Activated CD8-positive, alpha-beta memory T cell treated with anti-CD3 and anti-CD28 coated beads, Interleukin-2, amount 50 U/mL, for 1 hour (primary cell): ENCODE measurements around the gene USP31.

Source experiments
- DNase-seq: peaks from one replicate; pipeline ENCODE4 v3.0.0-alpha.2; 2020; ENCODE audit errors: extremely low read depth

The USP31 gene

DNA sequence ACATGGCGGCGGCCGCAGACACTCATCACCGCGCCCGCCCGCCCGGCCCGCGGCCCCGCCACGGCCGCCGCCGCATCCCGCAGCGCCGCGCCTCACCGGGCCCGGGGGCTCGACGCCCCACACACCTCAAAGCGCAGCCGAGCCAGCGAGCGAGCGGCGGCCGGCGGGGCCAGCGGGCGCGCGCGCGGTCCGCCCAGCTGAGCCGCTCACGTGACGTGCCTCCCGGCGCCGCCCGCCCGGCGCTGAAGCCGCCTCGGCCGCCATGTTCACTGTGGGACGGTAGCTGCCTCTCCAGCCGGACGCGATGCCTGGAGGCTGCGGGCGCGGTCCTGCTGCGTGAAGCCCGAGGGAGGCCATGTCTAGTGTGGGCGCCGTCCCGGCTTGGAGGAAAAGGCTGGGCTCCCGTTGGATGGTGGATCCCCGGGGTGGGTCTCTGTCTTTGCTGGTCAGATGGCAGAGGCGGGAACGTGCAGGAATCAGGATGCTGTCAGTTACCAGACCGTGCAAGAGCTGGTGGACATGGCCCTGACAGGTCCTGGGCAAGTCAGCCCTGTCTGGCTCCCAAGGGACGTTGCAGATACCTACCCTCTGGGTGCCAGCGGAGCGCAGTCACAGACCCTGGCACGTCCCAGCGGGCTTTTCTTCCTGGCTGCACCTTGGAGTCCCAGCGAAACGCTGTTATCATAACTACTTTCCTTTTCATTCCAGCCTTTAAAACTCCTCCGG lies at the start of gene USP31:
USP31 (minus strand) TSS at position 186 of the 726 bp plus-strand sequence; CDS start at position 4, 182 bp downstream.
- peak; percentile 63 for DNase-seq

GRCh38 chr16:23196539-23196938 lies 47.3 kb upstream of the USP31 start:
- no peak for DNase-seq

DNA sequence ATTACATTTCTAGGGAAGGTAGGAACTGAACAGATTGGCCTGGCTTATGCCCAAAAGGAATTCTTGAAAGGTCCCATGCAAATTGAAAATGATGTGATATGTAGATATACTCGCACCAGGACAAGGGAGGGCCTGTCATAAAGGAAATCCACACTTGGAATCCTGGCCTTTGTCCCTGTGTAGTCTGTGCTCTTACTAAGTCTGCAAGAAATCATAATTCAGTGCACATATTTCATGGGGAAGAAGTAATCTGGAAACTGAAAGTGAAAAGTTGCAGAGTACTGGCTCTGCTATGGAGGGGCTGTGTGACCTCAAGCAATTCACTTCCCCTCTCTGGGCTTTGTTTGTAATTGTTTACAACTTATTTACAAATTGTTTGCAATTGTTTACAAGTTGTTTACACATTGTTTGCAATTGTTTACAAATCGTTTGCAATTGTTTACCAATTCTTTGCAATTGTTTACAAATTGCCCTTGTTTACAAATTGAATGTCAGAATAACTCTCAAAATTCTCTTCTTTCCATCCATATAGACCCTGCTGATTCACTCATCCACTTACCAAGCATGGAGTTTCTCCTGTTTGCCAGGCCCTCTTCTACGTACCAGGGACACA lies 46.2 kb upstream of the USP31 start:
- no peak for DNase-seq

DNA sequence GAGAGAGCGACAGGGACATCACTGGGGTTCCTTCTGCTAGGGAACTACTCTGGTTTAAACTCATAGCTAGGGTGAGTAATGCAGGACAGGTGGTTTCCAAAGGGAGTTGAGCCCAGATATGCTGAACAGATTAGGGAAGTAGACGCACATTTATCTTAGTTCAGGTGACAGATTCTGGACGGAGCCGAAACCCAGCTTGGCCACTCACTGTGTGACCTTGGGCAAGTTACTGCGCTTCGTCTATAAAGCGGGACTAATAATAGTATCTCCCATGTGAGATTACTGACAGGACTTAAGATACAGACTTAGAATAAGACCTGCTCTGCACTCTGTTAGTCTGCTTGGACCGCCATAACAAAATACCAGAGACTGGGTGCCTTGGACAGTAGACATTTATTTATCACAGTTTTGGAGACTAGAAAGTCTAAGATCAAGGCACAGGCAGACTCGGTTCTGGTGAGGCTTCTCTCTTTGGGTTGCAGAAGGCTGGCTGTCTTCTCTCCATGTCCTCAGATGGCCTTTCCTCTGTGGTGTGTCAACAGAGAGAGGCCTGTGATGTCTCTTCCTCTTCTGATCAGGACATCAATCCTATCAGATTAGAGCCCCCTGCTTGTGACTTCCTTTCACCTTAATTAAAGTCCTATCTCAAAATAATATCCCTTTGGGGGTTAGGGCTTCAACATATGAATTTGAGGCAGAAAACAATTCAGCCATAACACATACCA lies 45.4 kb upstream of the USP31 start:
- no peak for DNase-seq

- DNase-seq, result no peak
Observed at GRCh38 chr16:23188911-23189310, 39.7 kb upstream of the USP31 start.

GRCh38 chr16:23187341-23187740 lies 38.1 kb upstream of the USP31 start:
- DNase-seq, result no peak

DNA sequence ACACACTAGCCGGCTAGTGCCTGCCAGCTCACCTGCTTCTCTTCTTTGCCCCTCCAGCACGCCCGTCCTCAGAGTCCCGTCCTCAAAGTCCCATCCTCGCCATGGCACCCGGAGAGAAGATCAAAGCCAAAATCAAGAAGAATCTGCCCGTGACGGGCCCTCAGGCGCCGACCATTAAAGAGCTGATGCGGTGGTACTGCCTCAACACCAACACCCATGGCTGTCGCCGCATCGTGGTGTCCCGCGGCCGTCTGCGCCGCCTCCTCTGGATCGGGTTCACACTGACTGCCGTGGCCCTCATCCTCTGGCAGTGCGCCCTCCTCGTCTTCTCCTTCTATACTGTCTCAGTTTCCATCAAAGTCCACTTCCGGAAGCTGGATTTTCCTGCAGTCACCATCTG lies 36.9 kb upstream of the USP31 start:
- DNase-seq, result no peak

DNA sequence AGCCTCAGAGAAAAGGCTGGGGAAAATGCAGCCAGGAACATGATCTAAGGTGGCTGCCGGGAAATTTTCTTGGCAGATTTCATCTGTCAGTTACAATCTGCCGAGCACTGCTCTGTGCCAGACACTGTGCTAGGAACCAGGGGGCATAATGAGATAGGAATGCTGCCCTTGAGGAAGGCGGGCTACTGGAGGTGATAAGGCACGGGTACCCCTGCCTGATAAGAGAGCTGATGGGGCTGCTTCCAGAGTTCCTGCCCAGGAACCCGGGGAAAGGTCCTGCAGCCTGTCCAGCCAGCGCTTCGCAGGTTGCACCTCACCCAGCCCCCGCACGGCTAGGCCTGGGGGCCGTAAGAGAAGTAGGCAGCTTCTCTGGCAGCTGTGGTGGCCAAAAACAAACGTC lies 36.4 kb upstream of the USP31 start:
- DNase-seq, result no peak

GRCh38 chr16:23183543-23183862 lies 34.3 kb upstream of the USP31 start:
- DNase-seq, result no peak

DNA sequence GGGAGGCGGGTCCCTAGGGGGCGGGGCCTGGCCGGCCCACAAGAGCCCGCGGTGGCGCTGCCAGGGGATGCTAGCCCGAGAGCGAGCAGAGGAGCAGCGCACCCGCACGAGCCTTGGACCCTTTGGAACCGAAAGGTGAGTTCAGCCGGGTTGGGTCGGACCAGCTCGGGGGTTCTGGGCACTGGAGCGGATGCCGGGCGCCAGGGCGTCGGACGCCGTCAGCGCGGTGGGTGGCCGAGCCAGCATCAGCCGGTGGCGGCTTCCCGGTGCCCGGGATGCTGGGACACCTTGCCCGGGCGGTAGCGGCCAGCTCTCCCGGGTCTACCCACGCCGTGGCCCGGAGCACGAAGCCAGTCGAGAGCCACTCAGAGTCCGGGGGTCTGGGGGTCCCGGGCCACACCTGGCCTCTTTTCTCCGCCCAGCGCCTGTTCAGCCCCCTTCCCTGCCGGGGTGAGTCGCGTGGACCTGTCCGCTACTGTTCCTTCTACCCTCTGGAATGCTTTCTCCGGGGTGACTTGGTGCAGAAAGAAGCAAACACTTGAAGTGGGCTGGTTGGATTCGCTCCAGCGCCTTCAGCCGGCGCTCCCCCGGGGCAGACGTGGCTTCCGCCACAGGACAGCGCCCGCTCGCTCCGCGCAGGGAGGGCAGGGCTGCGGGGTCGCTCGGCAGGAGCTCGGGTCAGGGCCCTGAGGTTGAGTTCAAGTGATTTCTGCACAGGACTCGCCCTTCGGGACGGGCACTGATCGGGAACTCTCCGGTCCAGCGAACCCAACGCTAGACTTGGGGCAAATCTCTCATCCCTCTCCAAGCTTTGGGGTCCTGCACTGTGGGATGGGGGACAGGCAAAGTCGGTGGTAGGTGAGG lies 33.7 kb upstream of the USP31 start, which contains the start of gene SCNN1G:
SCNN1G (plus strand) TSS at position 67 of the 864 bp plus-strand sequence. CDS start 3,527 bp downstream, outside the sequence.
- DNase-seq, result no peak

- peak; percentile 11 for DNase-seq
Observed at GRCh38 chr16:23182206-23182678, 33.0 kb upstream of the USP31 start.

DNA sequence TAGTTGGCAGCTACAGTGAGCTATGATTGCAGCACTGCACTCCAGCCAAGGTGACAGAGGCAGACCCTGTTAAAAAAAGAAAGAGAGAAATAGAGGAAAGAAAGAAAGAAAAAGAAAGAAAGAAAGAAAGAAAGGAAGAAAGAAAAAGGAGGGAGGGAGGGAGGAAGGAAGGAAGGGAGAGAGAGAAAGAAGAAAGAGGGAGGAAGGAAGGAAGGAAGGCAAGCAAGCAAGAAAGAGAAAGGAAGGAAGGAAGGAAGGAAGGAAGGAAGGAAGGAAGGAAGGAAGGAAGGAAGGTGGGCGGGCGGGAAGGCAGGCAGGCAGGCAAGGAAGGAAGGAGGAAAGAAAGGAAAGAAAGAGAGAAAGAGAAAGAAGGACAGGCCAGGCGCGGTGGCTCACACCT lies 32.3 kb upstream of the USP31 start:
- no peak for DNase-seq

DNA sequence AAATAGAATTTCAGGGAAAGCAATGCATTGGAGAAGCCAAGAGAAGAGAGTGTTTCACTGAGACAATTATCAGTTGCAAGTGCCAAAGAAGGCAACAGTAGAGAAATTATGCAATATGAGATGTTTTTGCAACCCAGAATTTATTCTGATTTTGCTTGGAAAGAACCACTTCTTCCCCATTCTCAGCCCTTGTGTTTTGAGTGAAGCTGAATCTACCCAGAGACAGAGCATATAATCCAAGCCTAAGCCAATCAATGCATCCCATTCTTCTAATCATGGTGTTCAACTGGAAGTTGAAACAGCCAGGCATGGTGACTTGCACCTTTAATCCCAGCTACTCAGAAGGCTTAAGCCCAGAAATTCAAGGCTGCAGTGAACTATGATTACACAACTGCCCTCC lies 26.4 kb upstream of the USP31 start:
- no peak for DNase-seq

DNA sequence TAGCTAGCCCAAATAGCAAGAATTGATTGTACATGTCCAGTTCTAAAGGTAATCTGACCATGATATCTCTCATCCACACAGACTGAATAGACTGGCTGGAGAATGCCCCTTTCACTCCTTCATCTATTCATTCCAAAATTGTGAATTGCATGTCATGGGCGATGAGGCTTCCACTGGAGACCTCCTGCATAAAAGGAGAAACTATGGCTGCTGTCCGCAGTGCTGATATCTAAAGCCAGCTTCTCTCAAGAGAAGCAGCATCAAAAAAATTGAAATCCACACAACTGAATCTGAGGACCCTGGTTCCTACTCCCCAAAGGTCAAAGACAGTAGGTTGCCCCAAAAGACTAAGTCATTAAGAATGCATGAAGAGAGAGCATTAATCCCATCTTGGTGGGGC lies 25.4 kb upstream of the USP31 start:
- DNase-seq, result no peak

DNA sequence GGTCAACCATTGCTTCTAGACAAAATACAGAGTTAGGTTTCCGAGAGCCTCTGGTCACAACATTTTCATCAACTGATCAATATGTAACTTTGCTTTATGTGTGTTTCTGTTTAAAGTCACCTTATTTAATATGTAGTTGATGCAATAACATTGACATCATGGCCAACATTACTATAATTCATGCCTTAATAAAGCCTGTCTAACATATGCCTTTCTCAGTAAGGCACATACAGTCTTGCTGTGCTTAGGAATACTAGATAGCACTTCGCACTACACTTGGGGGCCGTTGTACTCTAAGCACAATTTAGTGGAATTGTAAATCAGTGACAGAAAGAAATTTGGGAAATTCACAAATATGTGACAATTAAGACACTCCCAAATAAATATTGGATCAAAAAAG lies 23.7 kb upstream of the USP31 start:
- no peak for DNase-seq

DNA sequence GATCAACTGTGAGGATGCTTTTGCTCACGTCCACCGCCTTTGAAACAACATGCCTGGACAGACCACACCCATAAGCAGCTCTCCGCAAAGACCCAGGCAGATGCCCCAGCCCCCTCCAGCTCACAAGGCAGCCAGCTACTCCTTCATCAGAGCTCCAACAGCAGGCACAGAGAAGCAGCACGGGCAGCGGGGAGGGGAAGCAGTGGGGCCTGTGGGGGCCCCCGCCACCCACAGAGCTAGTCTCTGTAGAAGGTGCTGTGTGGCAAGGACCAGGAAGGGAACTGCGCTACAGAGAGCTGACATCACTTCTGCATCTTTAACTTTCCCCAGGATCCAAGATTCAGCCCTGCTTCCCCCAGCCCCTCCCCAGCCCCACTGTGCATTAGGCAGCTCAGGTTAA lies 23.3 kb upstream of the USP31 start:
- DNase-seq, result no peak

DNA sequence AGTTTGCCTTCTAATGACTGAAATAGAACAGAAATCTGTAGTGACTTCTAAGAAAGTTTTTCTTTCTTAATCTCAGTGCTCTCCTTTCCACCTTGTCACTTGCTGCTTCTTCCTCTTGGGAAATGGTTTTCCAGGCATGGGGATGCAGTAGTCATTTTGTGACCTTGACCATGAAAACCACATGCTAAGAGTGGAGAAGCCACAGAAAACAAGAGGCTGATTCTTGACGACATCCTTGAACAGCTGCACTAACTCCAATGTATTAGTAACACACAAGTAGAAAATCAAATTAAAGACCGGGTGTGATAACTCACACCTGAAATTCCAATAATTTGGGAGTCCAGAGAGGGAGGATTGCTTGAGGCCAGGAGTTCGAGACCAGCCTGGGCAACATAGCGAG lies 15.5 kb upstream of the USP31 start:
- DNase-seq, result no peak

- no peak for DNase-seq
Observed at GRCh38 chr16:23163921-23164320, 14.7 kb upstream of the USP31 start.

GRCh38 chr16:23160574-23160973 lies 11.3 kb upstream of the USP31 start:
- no peak for DNase-seq

DNA sequence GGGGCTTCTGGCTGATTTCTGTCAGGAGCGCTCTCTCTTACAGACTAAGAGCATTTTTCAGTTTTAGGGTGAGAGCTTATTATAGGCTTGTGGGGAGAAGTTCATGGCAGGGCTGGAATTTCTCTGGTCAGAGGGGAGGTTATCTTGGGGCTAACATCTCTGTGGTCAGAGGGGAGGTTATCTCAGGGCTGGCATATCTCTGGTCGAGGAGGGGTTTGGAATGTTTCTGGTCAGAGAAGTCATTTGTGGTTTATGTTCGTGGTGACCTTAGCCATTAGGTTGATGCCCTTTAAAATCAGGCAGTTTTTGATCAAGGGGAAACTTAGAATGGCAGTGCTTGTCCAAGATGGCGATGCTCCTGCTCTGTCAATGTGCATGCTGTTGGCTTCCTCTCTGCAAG lies 10.8 kb upstream of the USP31 start:
- DNase-seq, result no peak

DNA sequence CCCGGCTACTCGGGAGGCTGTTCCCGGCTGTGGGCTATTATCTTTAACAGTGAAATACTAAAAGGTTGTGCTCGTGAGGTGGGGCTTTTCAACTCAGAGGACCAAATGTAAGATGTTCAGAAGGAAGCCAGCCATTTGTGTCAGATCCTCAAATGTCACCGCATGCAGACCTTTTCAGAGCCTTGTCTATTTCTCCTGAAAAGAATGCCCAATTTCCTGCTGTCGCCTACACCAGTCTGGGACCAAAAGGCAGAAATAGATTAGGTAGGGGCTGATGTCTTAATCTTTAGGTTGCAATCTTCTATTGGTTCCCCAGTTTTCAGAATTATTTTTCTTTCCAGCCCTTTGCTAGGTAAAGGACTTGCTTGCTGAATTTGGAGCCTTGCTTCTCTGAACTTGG lies 8.9 kb upstream of the USP31 start:
- DNase-seq, result no peak

GRCh38 chr16:23156946-23157460 lies 7.8 kb upstream of the USP31 start:
- DNase-seq, result no peak
